PC-9 (cell line): Measurements from ENCODE around the gene CAPNS1.

ENCODE experiments used
- CTCF ChIP-seq: fragments of 200-600 bp; sonication (generic); conservative IDR thresholded peaks from 2 replicates; pipeline ENCODE4 v1.6.1; 2017; ENCODE audit warnings: mixed run types, antibody characterized with exemption, mild to moderate bottlenecking, moderate library complexity
- EZH2 ChIP-seq: fragments of 200-600 bp; sonication (generic); IDR thresholded peaks from 2 replicates; pipeline ENCODE4 v1.8.0; 2017; ENCODE audit warnings: antibody characterized with exemption, low read depth

DNA sequence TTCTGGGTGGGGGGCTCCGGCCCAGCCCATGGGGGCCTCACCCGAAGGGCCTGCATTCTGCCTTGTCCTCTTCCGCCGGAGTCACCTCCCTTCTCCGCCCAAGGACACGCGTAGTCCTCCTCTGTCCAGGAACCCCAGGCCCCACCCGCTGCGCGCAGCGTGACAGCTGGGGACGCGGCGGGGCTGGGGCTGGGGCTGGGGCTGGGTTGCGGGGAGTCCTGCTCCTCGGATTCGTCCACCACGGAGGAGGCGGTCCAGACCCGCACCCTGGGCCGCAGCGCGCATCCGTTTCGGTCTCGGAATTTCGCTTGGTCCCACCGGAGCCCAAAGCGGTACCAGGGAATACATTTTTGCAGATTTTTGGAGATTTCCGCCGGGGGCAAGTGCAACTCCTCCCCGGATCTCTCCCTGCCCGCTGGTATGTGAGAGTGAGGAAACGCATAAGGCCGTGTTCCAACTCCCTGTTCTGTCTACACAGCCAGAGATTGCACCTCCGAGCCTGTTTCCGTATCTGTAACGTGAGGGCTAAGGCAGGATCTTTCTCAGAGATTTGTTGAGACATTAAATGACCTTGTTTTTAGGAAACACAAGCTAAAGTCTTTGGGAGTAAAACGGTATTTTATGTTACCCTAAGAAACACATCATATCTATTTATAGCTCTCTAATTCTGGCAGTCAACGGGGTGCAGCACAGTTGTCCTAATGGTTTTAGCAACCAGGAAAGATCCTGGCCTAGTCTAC lies 12.7 kb downstream of the CAPNS1 start, which contains the start of gene COX7A1:
- TF ChIP-seq CTCF (no peak), EZH2 (no peak)
